ENCODE results near the gene PRDM10.

GRCh38 chr11:130024361-130024760 is 21.7 kb upstream of the PRDM10 start:
- TF ChIP-seq CTCF (IDR thresholded peaks at IDR 0.05 in 8 of 11, conservative IDR thresholded peaks at IDR 0.05 in 3 of 11) (no peak), POLR2AphosphoS5 (IDR thresholded peaks at IDR 0.05) (no peak), POLR2A (IDR thresholded peaks at IDR 0.05) (no peak)
